Femur (tissue), 1 donor: ENCODE measurements around the gene MASP2.
"Not testable (repeated sequence)": the region's sequence is repeated elsewhere in the genome, so short reads cannot be mapped to it uniquely, and the experiment has no call there.

Experiments used
- DNase-seq: peaks from one replicate; pipeline ENCODE4 v3.0.0-alpha.2; 2017

Gene MASP2

GRCh38 chr1:11037019-11037739 is 9.9 kb downstream of the MASP2 start:
- DNase-seq, result not testable (repeated sequence)

- DNase-seq, result no peak
Observed at GRCh38 chr1:11031624-11032262, 15.3 kb downstream of the MASP2 start.

DNA sequence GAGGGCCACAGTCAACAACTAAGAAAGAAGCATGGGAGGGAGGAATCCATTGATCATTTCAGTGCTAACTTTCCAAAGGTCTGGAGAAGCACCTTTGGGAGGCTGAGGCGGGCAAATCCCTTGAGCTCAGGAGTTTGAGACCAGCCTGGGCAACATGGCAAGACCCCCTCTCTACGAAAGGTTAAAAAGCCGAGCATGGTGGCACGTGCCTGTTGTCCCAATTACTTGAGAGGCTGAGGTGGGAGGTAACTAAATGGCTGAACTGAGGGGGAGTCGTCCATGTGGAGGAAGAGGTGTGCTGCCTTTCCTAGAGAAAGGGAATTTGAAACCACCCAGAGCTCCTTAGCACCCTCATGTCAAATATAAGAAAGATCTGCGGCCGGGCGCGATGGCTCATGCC is 16.2 kb downstream of the MASP2 start:
- no peak for DNase-seq

GRCh38 chr1:11028018-11028417 is 19.0 kb downstream of the MASP2 start:
- DNase-seq, result no peak

DNA sequence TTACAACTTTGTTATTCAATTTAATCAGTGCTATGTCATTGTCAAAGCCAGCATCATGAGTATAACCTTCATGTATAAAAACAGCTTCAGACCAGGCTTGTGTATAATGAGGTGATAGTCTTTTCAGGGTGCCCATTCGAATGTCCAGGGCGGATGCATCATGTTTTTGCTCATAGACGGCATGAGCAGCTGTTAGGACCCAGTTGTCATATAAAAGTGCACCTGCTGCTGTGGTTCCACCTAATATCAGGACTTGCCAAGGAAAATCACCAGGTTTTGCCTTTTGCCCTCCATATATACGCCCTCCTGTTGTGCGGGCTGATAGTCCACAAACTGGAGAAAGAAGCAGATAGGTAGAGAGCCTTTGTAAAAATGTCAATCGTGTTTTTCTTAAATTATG is 19.7 kb downstream of the MASP2 start:
- no peak for DNase-seq

DNA sequence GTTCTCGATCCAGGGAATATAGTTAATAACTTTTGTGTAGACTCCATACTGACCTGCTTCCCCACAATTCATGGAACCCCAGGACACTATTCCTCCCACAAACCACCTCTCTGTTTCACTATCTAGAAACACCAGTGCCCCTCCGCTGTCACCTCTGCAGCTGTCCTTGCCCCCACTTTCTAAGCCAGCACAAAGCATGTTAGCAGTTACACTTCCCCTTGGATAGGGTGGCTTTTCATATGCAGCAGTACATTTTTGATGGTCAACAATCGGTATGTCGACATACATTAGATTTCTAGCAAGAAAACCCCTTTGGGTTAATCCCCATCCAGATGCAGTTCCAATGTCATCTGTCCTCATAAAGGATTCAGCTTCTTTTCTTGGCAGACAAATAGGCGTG is 20.1 kb downstream of the MASP2 start:
- no peak for DNase-seq

GRCh38 chr1:11026052-11026451 is 21.0 kb downstream of the MASP2 start:
- no peak for DNase-seq

- no peak for DNase-seq
Observed at GRCh38 chr1:11025618-11026017, 21.4 kb downstream of the MASP2 start.

DNA sequence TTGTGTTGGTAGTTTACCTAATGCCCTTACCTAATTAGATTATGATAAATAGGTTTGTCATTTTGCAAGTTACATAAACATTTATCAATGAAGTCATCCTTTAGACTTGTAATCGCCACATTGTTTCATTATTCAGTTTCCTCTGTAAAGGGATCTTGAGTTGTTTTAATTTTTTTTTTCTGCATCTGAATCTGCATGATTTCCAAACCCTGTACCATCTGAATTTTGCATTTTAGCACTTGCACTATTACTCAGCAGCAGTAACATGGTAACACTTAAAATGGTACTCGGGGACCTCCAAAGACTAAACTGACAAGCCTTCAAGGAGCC is 22.2 kb downstream of the MASP2 start:
- DNase-seq, result no peak

- no peak for DNase-seq
Observed at GRCh38 chr1:11024154-11024873, 22.7 kb downstream of the MASP2 start.

GRCh38 chr1:11023201-11023600 is 23.8 kb downstream of the MASP2 start:
- no peak for DNase-seq

DNA sequence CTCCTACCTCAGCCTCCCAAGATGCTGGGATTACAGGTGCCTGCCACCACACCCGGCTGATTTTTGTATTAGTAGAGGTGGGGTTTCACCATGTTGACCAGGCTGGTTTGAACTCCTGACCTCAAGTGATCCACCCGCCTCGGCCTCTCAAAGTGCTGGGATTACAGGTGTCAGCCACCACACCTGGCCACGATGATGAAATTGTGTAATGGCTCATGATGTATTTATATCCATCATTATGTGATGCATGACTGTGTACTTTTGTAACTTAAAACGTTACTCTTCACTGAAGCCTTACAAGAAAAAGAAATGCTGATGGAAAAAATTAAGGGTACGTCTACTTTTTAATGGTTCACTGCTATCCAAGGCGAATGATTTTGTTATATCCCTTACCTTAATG is 27.1 kb downstream of the MASP2 start:
- DNase-seq, result no peak

DNA sequence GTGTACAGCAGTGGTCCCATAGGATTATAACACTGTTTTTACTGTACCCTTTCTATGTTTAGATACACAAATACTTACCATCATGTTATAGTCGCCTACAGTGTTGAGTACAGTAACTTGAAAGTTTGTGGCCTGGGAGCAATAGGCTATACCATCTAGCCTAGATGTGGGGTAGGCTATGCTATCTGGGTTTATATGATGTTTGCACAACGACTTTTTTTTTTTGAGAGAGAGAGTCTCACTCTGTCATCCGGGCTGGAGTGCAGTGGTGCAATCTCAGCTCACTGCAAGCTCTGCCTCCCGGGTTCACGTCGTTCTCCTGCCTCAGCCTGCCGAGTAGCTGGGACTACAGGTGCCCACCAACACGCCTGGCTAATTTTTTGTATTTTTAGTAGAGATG is 27.7 kb downstream of the MASP2 start:
- DNase-seq, result not testable (repeated sequence)

DNA sequence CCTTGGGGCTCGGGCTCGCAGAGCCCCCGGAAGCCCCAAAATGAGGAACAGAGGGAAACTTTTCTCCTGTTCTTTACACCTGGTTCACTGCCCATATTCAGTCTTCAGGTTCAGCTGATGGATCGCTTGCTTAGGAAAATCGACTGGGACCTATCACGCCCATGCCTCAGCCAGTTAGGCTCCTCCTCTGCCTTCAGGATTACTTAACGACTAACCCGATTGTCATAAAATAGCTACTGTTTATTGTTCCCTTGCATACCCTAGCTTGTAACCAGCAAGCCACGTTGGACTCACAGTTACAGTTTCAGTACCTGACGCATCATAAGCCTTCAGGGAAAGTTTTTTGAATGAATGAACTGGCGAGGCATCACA is 33.9 kb downstream of the MASP2 start:
- no peak for DNase-seq

DNA sequence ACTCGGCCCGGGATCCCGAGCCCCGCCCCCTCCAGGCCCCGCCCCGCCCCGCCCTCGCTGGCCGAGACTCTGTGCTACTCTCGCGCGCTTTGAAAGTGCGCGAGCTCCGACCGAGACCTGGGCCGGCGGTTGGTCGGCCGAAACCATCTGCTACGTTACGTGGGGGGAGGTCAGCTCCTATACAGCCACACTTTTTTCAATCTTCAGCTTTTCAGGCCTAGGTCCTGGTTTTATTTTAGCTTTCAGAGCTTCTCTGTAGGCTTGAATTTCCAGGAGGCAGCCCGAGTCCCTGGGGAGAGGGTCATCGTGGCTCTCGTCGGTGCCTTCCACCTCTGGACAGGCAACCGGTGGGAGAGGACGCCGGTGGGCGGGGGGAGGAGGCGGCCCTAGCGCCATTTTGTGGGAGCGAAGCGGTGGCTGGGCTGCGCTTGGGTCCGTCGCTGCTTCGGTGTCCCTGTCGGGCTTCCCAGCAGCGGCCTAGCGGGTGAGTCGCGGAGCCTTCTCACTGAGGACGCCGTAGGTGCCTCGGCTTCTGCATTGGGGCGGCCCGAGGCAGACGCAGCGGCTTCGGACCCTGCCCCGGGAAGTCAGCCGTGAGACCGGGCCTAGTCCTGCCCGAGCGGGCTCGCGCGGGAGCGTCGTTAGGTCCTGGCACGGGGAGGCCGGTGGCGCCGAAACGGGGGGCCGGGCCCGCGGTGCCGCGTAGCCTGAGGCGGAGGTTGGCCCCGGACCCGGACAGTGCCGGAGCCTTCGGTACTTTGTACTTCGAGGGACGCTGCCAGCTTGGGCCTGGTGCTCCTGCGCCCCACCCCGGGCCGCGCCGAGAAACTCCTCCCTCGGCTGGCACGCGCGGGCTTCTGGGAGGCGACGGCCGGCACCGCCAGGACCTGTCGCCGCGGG is 34.5 kb downstream of the MASP2 start, which contains the start of gene TARDBP:
Gene TARDBP (plus strand): TSS at position 395 of the 900 bp plus-strand sequence. CDS start 1,074 bp downstream, outside the sequence.
- peak; percentile 94 for DNase-seq

GRCh38 chr1:11000526-11000925 is 46.5 kb downstream of the MASP2 start:
- no peak for DNase-seq

- DNase-seq, result no peak
Observed at GRCh38 chr1:10996100-10996499, 50.9 kb downstream of the MASP2 start.

DNA sequence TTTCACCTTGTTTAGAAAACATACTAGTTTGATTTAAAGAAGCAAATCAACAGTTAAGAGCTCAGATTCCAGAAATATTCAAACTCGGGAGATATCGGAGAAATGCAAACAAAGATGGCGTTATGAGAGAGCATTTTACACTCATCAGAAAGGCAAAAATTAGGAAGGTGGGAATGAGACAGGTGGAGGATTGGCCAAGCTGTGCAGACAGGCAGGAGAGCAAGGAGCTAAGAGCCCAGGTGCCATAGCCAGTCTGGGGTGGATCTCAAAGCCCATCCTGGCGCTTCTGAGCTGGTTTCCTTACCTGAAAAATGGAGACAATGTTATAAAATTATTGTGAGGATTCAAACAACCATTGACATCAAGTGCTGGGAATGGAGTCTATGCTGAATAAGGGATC is 54.2 kb downstream of the MASP2 start:
- no peak for DNase-seq

- DNase-seq, result not testable (repeated sequence)
Observed at GRCh38 chr1:10992004-10992403, 55.0 kb downstream of the MASP2 start.

DNA sequence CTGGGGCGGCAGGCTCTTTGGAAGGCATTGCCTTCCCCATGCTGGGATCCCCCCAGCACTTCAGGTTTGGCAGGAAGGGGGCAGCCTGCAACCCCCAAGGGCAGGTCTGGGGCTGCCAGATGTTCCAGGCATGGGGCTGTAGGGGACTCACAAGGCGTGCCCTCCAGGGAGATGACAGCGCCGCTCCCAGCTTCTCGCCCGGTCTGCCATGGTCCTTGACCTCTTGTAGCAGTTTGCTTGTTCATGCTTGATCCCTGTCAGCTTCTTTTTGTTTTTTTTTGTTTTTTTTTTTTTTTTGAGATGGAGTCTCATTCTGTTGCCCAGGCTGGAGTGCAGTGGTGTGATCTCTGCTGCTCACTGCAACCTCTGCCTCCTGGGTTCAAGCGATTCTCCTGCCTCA is 56.2 kb downstream of the MASP2 start:
- DNase-seq, result no peak

- DNase-seq, result not testable (repeated sequence)
Observed at GRCh38 chr1:10989920-10990516, 57.0 kb downstream of the MASP2 start.

DNA sequence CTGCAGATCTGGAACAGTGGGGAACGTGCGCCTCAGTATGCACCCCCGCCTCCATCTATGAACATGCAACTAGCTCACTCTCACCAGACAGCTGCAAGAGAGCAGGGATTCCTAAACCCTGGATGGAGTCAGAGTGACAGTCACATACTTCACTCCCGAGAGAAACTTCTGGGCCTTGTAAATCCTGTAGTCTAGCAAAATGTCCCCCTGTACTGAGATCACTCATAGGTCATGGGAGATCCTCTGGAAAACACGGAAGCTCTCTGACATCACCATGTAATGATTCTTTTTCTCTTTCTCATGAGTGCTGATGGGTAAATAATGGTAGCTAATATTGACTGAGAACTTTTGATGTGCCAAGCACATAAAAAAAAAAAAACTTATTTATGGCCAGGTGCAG is 57.9 kb downstream of the MASP2 start:
- DNase-seq, result no peak
